ENCODE measurements around the gene TBC1D16.

TBC1D16 gene

GRCh38 chr17:79936641-79937381 lies 98.9 kb downstream of the TBC1D16 start:
- DNase-seq: no peak

- DNase-seq: no peak
Observed at GRCh38 chr17:79936050-79936449, 99.6 kb downstream of the TBC1D16 start.

GRCh38 chr17:79935197-79935885 lies 100.3 kb downstream of the TBC1D16 start:
- no peak for DNase-seq

- no peak for DNase-seq
Observed at GRCh38 chr17:79934653-79934970, 101.1 kb downstream of the TBC1D16 start.

GRCh38 chr17:79933863-79934652 lies 101.6 kb downstream of the TBC1D16 start:
- no peak for DNase-seq

GRCh38 chr17:79932451-79933306 lies 103.0 kb downstream of the TBC1D16 start:
- DNase-seq: no peak

GRCh38 chr17:79931817-79932309 lies 103.8 kb downstream of the TBC1D16 start:
- no peak for DNase-seq

- DNase-seq: no peak
Observed at GRCh38 chr17:79930877-79931816, 104.5 kb downstream of the TBC1D16 start.

GRCh38 chr17:79930062-79930876 lies 105.4 kb downstream of the TBC1D16 start:
- DNase-seq: no peak

- DNase-seq: no peak
Observed at GRCh38 chr17:79929257-79930061, 106.2 kb downstream of the TBC1D16 start.

- DNase-seq: no peak
Observed at GRCh38 chr17:79928502-79929256, 107.0 kb downstream of the TBC1D16 start.

- DNase-seq: no peak
Observed at GRCh38 chr17:79927688-79928501, 107.8 kb downstream of the TBC1D16 start.

- DNase-seq: no peak
Observed at GRCh38 chr17:79927136-79927661, 108.5 kb downstream of the TBC1D16 start.

- no peak for DNase-seq
Observed at GRCh38 chr17:79926605-79927135, 109.0 kb downstream of the TBC1D16 start.

GRCh38 chr17:79926142-79926604 lies 109.5 kb downstream of the TBC1D16 start:
- DNase-seq: no peak

- no peak for DNase-seq
Observed at GRCh38 chr17:79925242-79925957, 110.3 kb downstream of the TBC1D16 start.

GRCh38 chr17:79924639-79924976 lies 111.1 kb downstream of the TBC1D16 start:
- no peak for DNase-seq
